Measurements from ENCODE around the gene ING3. TPM values are rescaled to one million over a fixed set of nuclear protein-coding genes. Genes with fewer than 3 reads are reported as not detected.

Gene ING3
- total RNA-seq, 1 donor from 2014 or later, result 26.7 TPM

- intact Hi-C loops (cut with micrococcal nuclease), result loop anchor here (2.0 to 10.0 kb wide), 4 partner anchors 293 to 561 kb away; no protein-coding TSS in a partner anchor
- Mint-ChIP-seq H3K27me3 (ENCODE audit: insufficient read depth) (peaks cover 43% of the 10 kb centered on the region), H3K9me3 (no peaks in the 10 kb centered on the region), H3K27ac (no peak overlapping the region), H3K4me1 (ENCODE audit: low read depth) (peaks cover 28% of the 10 kb centered on the region), H3K36me3 (ENCODE audit: low read depth) (no peaks in the 10 kb centered on the region), H3K4me3 (no peak overlapping the region)
- DNase-seq (ENCODE audit: low spot score), result no peak
Measured at GRCh38 chr7:120985839-120986238, 35.3 kb downstream of the ING3 start.

- intact Hi-C loops (cut with micrococcal nuclease), result loop anchor here (1.0 to 10.0 kb wide), 8 partner anchors 35 to 1009 kb away; no protein-coding TSS in a partner anchor
- Mint-ChIP-seq H3K36me3 (ENCODE audit: low read depth) (no peaks in the 10 kb centered on the region), H3K4me3 (no peak overlapping the region), H3K27me3 (ENCODE audit: insufficient read depth) (peaks cover 47% of the 10 kb centered on the region), H3K27ac (no peak overlapping the region), H3K4me1 (ENCODE audit: low read depth) (peaks cover 27% of the 10 kb centered on the region), H3K9me3 (no peaks in the 10 kb centered on the region)
- no peak for DNase-seq (ENCODE audit: low spot score)
Measured at GRCh38 chr7:120986650-120987049, 36.1 kb downstream of the ING3 start.

- Mint-ChIP-seq H3K27me3 (ENCODE audit: insufficient read depth) (peaks cover 49% of the 10 kb centered on the region), H3K9me3 (no peaks in the 10 kb centered on the region), H3K4me3 (no peak overlapping the region), H3K36me3 (ENCODE audit: low read depth) (no peaks in the 10 kb centered on the region), H3K4me1 (ENCODE audit: low read depth) (peaks cover 21% of the 10 kb centered on the region), H3K27ac (no peak overlapping the region)
- intact Hi-C loops (cut with micrococcal nuclease), result loop anchor here (1.0 to 10.0 kb wide), 8 partner anchors 36 to 1008 kb away; no protein-coding TSS in a partner anchor
- DNase-seq (ENCODE audit: low spot score), result no peak
Measured at GRCh38 chr7:120987280-120987679, 36.7 kb downstream of the ING3 start.

GRCh38 chr7:120987683-120988590 lies 37.4 kb downstream of the ING3 start:
- DNase-seq (ENCODE audit: low spot score), result peak; percentile 77
- Mint-ChIP-seq H3K4me1 (ENCODE audit: low read depth) (peaks cover 20% of the 10 kb centered on the region), H3K4me3 (peak overlapping the region; percentile 81), H3K27ac (no peak overlapping the region), H3K9me3 (no peaks in the 10 kb centered on the region), H3K27me3 (ENCODE audit: insufficient read depth) (peaks cover 53% of the 10 kb centered on the region), H3K36me3 (ENCODE audit: low read depth) (no peaks in the 10 kb centered on the region)
- intact Hi-C loops (cut with micrococcal nuclease), result loop anchor here (1.0 to 10.0 kb wide), 8 partner anchors 37 to 1007 kb away; no protein-coding TSS in a partner anchor

GRCh38 chr7:120988591-120989256 lies 38.1 kb downstream of the ING3 start, which contains the start of gene CPED1:
TSS of gene CPED1 (plus strand) at chr7:120988711. CDS start at chr7:120989622, 911 bp downstream.
- H3K4me1 Mint-ChIP-seq (ENCODE audit: low read depth), result peaks cover 20% of the 10 kb centered on the region
- H3K4me3 Mint-ChIP-seq, result peak within 1 kb of the TSS; percentile 81
- DNase-seq (ENCODE audit: low spot score), result peak; percentile 10
- no peaks in the 10 kb centered on the region for H3K9me3 Mint-ChIP-seq
- intact Hi-C loops (cut with micrococcal nuclease), result loop anchor here (5.0 to 10.0 kb wide), 2 partner anchors 344 to 376 kb away; no protein-coding TSS in a partner anchor
- H3K27me3 Mint-ChIP-seq (ENCODE audit: insufficient read depth), result peaks cover 55% of the 10 kb centered on the region
- H3K36me3 Mint-ChIP-seq (ENCODE audit: low read depth), result no peaks in the 10 kb centered on the region
- no peak within 1 kb of the TSS for H3K27ac Mint-ChIP-seq

GRCh38 chr7:120989257-120990220 lies 39.0 kb downstream of the ING3 start:
- Mint-ChIP-seq H3K27ac (no peak overlapping the region), H3K36me3 (ENCODE audit: low read depth) (no peaks in the 10 kb centered on the region), H3K4me3 (no peak overlapping the region), H3K27me3 (ENCODE audit: insufficient read depth) (peaks cover 52% of the 10 kb centered on the region), H3K9me3 (no peaks in the 10 kb centered on the region), H3K4me1 (ENCODE audit: low read depth) (peaks cover 20% of the 10 kb centered on the region)
- DNase-seq (ENCODE audit: low spot score), result no peak
- intact Hi-C loops (cut with micrococcal nuclease), result loop anchor here (5.0 to 10.0 kb wide), 2 partner anchors 343 to 375 kb away; no protein-coding TSS in a partner anchor

- no peak for DNase-seq (ENCODE audit: low spot score)
- Mint-ChIP-seq H3K4me3 (no peak overlapping the region), H3K36me3 (ENCODE audit: low read depth) (no peaks in the 10 kb centered on the region), H3K27me3 (ENCODE audit: insufficient read depth) (peaks cover 50% of the 10 kb centered on the region), H3K9me3 (no peaks in the 10 kb centered on the region), H3K27ac (no peak overlapping the region), H3K4me1 (ENCODE audit: low read depth) (peaks cover 20% of the 10 kb centered on the region)
- intact Hi-C loops (cut with micrococcal nuclease), result no loop called here
Measured at GRCh38 chr7:120990468-120991118, 40.0 kb downstream of the ING3 start.

GRCh38 chr7:120991161-120991560 lies 40.6 kb downstream of the ING3 start:
- Mint-ChIP-seq H3K36me3 (ENCODE audit: low read depth) (no peaks in the 10 kb centered on the region), H3K27ac (no peak overlapping the region), H3K4me1 (ENCODE audit: low read depth) (peaks cover 20% of the 10 kb centered on the region), H3K9me3 (no peaks in the 10 kb centered on the region), H3K27me3 (ENCODE audit: insufficient read depth) (peaks cover 52% of the 10 kb centered on the region), H3K4me3 (no peak overlapping the region)
- intact Hi-C loops (cut with micrococcal nuclease), result no loop called here
- no peak for DNase-seq (ENCODE audit: low spot score)

GRCh38 chr7:120991581-120991980 lies 41.0 kb downstream of the ING3 start:
- no peak for DNase-seq (ENCODE audit: low spot score)
- Mint-ChIP-seq H3K27ac (no peak overlapping the region), H3K27me3 (ENCODE audit: insufficient read depth) (peaks cover 52% of the 10 kb centered on the region), H3K36me3 (ENCODE audit: low read depth) (no peaks in the 10 kb centered on the region), H3K4me3 (no peak overlapping the region), H3K4me1 (ENCODE audit: low read depth) (peaks cover 20% of the 10 kb centered on the region), H3K9me3 (no peaks in the 10 kb centered on the region)
- intact Hi-C loops (cut with micrococcal nuclease), result no loop called here

- no peak overlapping the region for H3K4me3 Mint-ChIP-seq
- H3K27ac Mint-ChIP-seq, result no peak overlapping the region
- H3K9me3 Mint-ChIP-seq, result no peaks in the 10 kb centered on the region
- no peak for DNase-seq (ENCODE audit: low spot score)
- H3K36me3 Mint-ChIP-seq (ENCODE audit: low read depth), result no peaks in the 10 kb centered on the region
- H3K4me1 Mint-ChIP-seq (ENCODE audit: low read depth), result peaks cover 17% of the 10 kb centered on the region
- peaks cover 50% of the 10 kb centered on the region for H3K27me3 Mint-ChIP-seq (ENCODE audit: insufficient read depth)
- intact Hi-C loops (cut with micrococcal nuclease), result no loop called here
Measured at GRCh38 chr7:120992272-120992964, 41.8 kb downstream of the ING3 start.

GRCh38 chr7:120992965-120993494 lies 42.5 kb downstream of the ING3 start:
- Mint-ChIP-seq H3K27me3 (ENCODE audit: insufficient read depth) (peaks cover 46% of the 10 kb centered on the region), H3K4me3 (no peak overlapping the region), H3K27ac (no peak overlapping the region), H3K9me3 (no peaks in the 10 kb centered on the region), H3K36me3 (ENCODE audit: low read depth) (no peaks in the 10 kb centered on the region), H3K4me1 (ENCODE audit: low read depth) (peaks cover 11% of the 10 kb centered on the region)
- intact Hi-C loops (cut with micrococcal nuclease), result no loop called here
- no peak for DNase-seq (ENCODE audit: low spot score)

Data from activated T-helper 1 cell treated with anti-CD3 and anti-CD28 coated beads, Interleukin-12 subunit alpha, Interleukin-12 subunit beta, Interleukin-2, Interleukin-4 antibody, amounts not matched to agents 30 ng/mL and 10 ng/mL and 1 ng/mL, durations not matched to agents 14 hours and 24 hours and 36 hours (primary cell).